Vagina (tissue), 2 donors: ENCODE results near the gene RNF166.

Experiments used
- POLR2A ChIP-seq, 2 donors: fragments of 450-650 bp; IDR thresholded peaks; one replicate each; pipeline ENCODE4 v1.6.1; 2017; ENCODE audit warnings: antibody characterized with exemption in 2 of 2, mild to moderate bottlenecking in 2 of 2, moderate library complexity in 2 of 2
- TF ChIP-seq, protein P1 (sequence below), 3 experiments: fragments of 450-650 bp in 2 of 3; fragments of 200-600 bp in 1 of 3; sonication (generic) in 1 of 3; IDR thresholded peaks; one replicate each; pipeline ENCODE4 v1.5.1; 2017 to 2019; ENCODE audit warnings: antibody characterized with exemption in 3 of 3, mild to moderate bottlenecking in 2 of 3, moderate library complexity in 2 of 3

DNA sequence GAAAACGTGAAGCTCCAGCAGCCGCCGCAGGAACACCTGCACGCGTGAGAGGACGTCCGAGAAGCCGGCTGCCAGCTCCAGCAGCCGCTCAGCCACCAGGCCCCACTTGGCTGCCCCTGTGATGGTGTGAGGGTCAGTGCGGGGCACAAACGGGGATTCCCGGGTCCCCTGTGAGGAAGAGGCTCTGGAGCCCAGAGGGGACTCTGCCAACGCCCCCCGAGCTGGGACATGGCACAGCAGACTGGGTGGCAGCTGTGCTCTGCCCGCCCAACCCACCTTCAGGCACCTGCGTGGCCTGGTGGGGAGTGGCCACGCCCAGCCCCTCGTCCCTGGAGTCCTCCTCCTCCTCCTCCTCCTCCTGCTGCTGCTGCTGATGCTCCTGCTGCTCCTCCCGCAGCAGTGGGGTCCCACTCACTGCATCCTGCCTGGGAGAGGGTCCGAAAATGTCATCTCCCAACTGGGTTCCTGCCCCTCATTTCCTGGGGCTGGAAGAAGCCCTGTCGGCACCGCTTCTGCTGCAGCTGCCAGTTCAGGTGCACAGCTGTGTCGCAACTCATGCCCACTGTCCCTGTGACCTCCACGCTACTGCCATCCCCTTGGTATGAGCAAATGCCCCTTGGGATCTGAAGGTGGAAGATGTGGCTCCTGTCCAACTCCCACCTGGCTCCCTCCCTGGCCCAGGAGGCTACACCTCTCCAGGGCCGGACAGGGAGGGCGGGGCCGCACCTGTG is 27.6 kb upstream of the RNF166 start:
- no peak for TF ChIP-seq POLR2A (IDR thresholded peaks at IDR 0.05)
- TF ChIP-seq, protein P1, sequence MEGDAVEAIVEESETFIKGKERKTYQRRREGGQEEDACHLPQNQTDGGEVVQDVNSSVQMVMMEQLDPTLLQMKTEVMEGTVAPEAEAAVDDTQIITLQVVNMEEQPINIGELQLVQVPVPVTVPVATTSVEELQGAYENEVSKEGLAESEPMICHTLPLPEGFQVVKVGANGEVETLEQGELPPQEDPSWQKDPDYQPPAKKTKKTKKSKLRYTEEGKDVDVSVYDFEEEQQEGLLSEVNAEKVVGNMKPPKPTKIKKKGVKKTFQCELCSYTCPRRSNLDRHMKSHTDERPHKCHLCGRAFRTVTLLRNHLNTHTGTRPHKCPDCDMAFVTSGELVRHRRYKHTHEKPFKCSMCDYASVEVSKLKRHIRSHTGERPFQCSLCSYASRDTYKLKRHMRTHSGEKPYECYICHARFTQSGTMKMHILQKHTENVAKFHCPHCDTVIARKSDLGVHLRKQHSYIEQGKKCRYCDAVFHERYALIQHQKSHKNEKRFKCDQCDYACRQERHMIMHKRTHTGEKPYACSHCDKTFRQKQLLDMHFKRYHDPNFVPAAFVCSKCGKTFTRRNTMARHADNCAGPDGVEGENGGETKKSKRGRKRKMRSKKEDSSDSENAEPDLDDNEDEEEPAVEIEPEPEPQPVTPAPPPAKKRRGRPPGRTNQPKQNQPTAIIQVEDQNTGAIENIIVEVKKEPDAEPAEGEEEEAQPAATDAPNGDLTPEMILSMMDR (IDR thresholded peaks at IDR 0.05), result no peak
